ENCODE measurements around the gene SLIT3.

SLIT3 gene

DNA sequence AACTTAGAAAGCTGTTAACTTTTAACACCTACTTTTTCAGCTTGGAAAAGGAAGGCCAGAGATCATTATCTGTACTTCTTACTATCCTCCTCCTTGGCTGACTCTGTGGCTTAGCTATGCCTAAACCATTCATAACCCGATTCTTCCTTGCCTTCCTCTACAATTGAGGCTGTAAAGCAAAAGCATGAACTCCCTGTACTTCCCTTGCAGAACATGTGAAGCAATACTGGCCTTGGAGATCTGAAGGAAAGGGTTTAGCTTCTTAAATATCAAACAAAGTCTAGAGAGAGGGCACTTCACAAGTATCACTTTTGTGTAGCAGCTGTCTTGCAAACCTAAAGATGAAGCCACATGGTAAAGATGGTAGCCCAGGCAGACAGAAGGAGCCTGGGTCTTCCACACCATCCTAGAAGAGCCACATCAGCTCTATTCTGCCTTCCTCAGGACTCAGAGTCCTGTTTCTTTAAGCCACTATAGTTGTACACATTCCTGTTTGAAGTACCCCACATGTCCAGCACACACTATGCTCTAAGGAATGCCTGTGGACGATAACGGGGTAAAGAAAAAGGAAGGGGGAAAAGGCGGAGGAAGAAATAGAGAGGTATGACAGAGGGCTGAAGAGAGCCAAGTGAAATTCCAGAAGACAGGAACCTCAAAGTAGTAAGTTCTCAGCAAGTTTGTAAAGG, 169.2 kb downstream of the SLIT3 start:
- H3K4me3 ChIP-seq (ENCODE audit: low read length) = no peak overlapping the region
- DNase-seq (ENCODE audit: low read depth) = no peak
- TF ChIP-seq, protein P1, sequence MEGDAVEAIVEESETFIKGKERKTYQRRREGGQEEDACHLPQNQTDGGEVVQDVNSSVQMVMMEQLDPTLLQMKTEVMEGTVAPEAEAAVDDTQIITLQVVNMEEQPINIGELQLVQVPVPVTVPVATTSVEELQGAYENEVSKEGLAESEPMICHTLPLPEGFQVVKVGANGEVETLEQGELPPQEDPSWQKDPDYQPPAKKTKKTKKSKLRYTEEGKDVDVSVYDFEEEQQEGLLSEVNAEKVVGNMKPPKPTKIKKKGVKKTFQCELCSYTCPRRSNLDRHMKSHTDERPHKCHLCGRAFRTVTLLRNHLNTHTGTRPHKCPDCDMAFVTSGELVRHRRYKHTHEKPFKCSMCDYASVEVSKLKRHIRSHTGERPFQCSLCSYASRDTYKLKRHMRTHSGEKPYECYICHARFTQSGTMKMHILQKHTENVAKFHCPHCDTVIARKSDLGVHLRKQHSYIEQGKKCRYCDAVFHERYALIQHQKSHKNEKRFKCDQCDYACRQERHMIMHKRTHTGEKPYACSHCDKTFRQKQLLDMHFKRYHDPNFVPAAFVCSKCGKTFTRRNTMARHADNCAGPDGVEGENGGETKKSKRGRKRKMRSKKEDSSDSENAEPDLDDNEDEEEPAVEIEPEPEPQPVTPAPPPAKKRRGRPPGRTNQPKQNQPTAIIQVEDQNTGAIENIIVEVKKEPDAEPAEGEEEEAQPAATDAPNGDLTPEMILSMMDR (conservative IDR thresholded peaks at IDR 0.05; ENCODE audit: low read depth, low read length) = no peak

DNA sequence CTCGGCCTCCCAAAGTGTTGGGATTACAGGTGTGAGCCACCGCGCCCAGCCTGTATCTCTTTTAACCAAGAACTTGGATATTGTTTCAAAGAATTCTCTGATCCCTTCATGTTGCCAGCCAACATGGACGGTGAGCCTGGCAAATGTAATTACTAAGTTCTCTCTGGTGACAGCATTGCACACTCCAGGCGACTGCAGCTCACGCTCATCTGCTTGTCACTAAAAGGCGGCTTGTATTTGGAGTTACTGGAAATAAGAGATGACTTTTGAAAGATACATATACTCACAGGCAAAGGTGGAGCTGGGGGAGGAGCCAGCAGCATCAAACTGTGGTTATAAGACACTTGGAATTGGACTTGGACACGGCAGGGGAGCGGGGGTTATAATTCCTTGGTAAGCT, 172.3 kb downstream of the SLIT3 start:
- H3K4me3 ChIP-seq (ENCODE audit: low read length) = no peak overlapping the region
- TF ChIP-seq, protein P1 (conservative IDR thresholded peaks at IDR 0.05; ENCODE audit: low read depth, low read length) = no peak
- no peak for DNase-seq (ENCODE audit: low read depth)

DNA sequence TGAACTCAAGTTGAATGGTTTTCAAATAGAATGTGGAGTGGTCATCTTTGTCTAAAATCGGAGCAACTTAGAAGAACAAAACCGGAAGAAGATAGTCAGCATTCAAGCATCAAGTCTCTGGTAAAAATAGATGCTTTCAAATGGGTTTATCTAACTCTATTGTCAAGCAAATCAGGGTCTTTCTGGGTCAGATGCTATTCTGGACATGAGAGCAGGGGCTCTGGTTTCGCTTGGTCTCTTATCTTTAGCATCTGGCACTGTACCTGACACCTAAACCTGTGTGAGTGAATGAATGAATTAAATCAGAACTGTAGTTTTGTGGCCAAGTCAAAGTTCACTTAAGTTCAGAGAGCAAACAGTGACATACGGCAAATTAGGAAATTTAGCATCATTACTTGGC, 173.5 kb downstream of the SLIT3 start:
- no peak overlapping the region for H3K4me3 ChIP-seq (ENCODE audit: low read length)
- TF ChIP-seq, protein P1 (conservative IDR thresholded peaks at IDR 0.05; ENCODE audit: low read depth, low read length) = no peak
- DNase-seq (ENCODE audit: low read depth) = no peak

DNA sequence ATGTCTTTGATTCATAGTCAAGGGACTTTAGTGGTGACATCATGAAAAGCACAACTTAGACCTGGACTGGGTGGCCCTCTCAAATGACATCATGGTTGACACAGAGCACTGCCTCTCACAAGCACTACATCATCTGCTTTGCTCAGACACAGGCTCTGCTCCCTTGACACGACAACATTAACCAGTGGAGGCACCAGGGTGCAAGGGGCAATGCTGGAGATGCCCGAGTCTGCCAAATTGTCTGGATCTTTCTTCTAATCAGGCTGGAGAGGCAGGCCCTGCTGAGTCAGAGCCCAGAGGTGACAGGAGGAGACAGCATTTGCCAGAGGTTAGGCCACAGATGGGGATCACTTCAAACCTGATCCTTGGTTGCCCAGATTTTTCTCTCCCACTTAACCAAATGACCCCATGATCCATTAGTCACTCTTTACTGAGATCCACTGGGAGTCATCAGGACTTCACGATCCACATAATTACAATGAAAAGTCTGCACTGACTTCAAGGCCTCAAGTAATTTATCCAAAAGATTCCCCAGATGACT, 174.4 kb downstream of the SLIT3 start:
- TF ChIP-seq, protein P1 (conservative IDR thresholded peaks at IDR 0.05; ENCODE audit: low read depth, low read length) = no peak
- peak; percentile 52 for DNase-seq (ENCODE audit: low read depth)
- H3K4me3 ChIP-seq (ENCODE audit: low read length) = no peak overlapping the region

DNA sequence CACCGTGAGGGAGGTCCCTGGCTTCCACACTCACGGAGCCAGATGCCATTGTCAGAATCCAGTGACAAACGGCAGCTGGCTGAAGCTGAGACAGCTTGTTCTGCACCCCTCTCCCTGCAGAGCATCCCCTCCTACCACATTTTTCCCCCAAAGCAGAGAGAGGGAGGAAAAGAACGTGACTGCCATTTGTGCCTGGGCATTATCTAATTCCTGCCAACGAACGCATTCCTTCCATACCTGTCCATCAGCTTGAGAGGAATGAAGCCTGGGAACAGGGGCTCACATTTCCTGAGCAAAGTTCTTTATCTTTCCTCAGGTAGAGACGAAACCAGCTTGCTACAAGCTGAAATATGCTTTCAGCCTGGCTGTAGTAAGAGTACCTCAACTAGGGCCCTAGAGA, 175.4 kb downstream of the SLIT3 start:
- no peak overlapping the region for H3K4me3 ChIP-seq (ENCODE audit: low read length)
- TF ChIP-seq, protein P1 (conservative IDR thresholded peaks at IDR 0.05; ENCODE audit: low read depth, low read length) = no peak
- no peak for DNase-seq (ENCODE audit: low read depth)

DNA sequence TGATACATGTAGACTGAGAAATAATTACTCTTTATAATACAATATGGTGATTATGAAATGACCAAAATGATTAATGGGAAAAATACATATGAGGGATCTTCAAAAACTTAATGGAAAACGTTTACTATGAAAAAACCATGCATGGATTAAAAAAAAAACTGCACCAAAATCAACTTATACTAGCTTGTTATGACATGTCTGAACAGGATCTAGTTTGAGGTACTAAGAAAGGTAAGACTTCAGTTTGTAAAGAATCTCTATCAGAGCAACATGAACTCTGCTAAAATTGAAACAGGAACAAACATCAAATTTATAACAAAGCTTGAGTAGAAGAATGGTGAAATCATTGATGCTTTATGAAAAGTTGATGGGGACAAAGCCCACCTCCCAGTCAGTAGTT, 178.0 kb downstream of the SLIT3 start:
- no peak overlapping the region for H3K4me3 ChIP-seq (ENCODE audit: low read length)
- TF ChIP-seq, protein P1 (conservative IDR thresholded peaks at IDR 0.05; ENCODE audit: low read depth, low read length) = no peak
- DNase-seq (ENCODE audit: low read depth) = no peak

Measured in retinal pigment epithelial cell (primary cell).